Measurements from ENCODE around the gene NUP210.

Gene NUP210

DNA sequence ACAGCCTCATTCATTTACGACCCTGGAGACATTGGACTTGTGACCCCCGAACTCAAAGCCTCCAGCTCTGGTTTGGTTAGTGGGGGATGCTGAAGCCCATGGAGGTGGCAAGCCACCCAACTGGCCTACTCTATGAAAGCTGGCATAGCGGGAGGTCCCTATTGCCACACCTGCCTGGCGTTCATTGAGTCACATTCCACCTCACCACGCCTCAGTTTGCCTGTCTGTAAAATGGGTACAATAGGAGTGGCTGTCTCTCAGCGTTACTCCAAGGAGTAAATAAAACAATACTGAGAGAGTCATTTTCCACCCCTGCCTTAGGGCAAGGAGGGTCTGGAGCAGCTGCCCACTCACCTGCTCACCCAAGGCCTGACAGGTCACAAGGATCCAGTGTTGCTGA lies 60.2 kb downstream of the NUP210 start:
- H3K4me3 ChIP-seq (ENCODE audit: extremely low read depth, insufficient read depth, low read length, poor library complexity, severe bottlenecking): no peak overlapping the region
- peaks cover 5% of the 10 kb centered on the region for H3K4me1 ChIP-seq (ENCODE audit: control insufficient read depth, insufficient read depth, low read length, poor library complexity, severe bottlenecking)
- H3K27ac ChIP-seq (ENCODE audit: low read depth, low read length, severe bottlenecking): no peak overlapping the region
- WGBS, 2 experiments (ENCODE audit: insufficient coverage in 2 of 2): 92 to 96% methylated on average over 3 to 5 of the region's 6 CpGs
- no peaks in the 10 kb centered on the region for H3K9me3 ChIP-seq (ENCODE audit: control insufficient read depth, low read length)
- H3K36me3 ChIP-seq (ENCODE audit: control insufficient read depth, insufficient read depth, low read length): no peaks in the 10 kb centered on the region

GRCh38 chr3:13358643-13359042 lies 61.5 kb downstream of the NUP210 start:
- H3K9me3 ChIP-seq (ENCODE audit: control insufficient read depth, low read length): no peaks in the 10 kb centered on the region
- no peaks in the 10 kb centered on the region for H3K4me1 ChIP-seq (ENCODE audit: control insufficient read depth, insufficient read depth, low read length, poor library complexity, severe bottlenecking)
- 94 to 97% methylated on average over 7 of the region's 7 CpGs for WGBS, 2 experiments (ENCODE audit: insufficient coverage in 2 of 2)
- H3K4me3 ChIP-seq (ENCODE audit: extremely low read depth, insufficient read depth, low read length, poor library complexity, severe bottlenecking): no peak overlapping the region
- H3K27ac ChIP-seq (ENCODE audit: low read depth, low read length, severe bottlenecking): no peak overlapping the region
- no peaks in the 10 kb centered on the region for H3K36me3 ChIP-seq (ENCODE audit: control insufficient read depth, insufficient read depth, low read length)

- Histone ChIP-seq H3K9me3 (ENCODE audit: control insufficient read depth, low read length) (no peaks in the 10 kb centered on the region), H3K36me3 (ENCODE audit: control insufficient read depth, insufficient read depth, low read length) (no peaks in the 10 kb centered on the region), H3K4me1 (ENCODE audit: control insufficient read depth, insufficient read depth, low read length, poor library complexity, severe bottlenecking) (peaks cover 6% of the 10 kb centered on the region), H3K4me3 (ENCODE audit: extremely low read depth, insufficient read depth, low read length, poor library complexity, severe bottlenecking) (no peak overlapping the region), H3K27ac (ENCODE audit: low read depth, low read length, severe bottlenecking) (no peak overlapping the region)
- 89 to 93% methylated on average over 10 to 16 of the region's 18 CpGs for WGBS, 2 experiments (ENCODE audit: insufficient coverage in 2 of 2)
These were observed 62.1 kb downstream of the NUP210 start for GRCh38 chr3:13358051-13358450.

GRCh38 chr3:13357074-13357473 lies 63.0 kb downstream of the NUP210 start:
- WGBS, 2 experiments (ENCODE audit: insufficient coverage in 2 of 2): 92 to 94% methylated on average over 11 of the region's 11 CpGs
- peaks cover 16% of the 10 kb centered on the region for H3K4me1 ChIP-seq (ENCODE audit: control insufficient read depth, insufficient read depth, low read length, poor library complexity, severe bottlenecking)
- no peaks in the 10 kb centered on the region for H3K9me3 ChIP-seq (ENCODE audit: control insufficient read depth, low read length)
- H3K36me3 ChIP-seq (ENCODE audit: control insufficient read depth, insufficient read depth, low read length): no peaks in the 10 kb centered on the region
- no peak overlapping the region for H3K4me3 ChIP-seq (ENCODE audit: extremely low read depth, insufficient read depth, low read length, poor library complexity, severe bottlenecking)
- no peak overlapping the region for H3K27ac ChIP-seq (ENCODE audit: low read depth, low read length, severe bottlenecking)

DNA sequence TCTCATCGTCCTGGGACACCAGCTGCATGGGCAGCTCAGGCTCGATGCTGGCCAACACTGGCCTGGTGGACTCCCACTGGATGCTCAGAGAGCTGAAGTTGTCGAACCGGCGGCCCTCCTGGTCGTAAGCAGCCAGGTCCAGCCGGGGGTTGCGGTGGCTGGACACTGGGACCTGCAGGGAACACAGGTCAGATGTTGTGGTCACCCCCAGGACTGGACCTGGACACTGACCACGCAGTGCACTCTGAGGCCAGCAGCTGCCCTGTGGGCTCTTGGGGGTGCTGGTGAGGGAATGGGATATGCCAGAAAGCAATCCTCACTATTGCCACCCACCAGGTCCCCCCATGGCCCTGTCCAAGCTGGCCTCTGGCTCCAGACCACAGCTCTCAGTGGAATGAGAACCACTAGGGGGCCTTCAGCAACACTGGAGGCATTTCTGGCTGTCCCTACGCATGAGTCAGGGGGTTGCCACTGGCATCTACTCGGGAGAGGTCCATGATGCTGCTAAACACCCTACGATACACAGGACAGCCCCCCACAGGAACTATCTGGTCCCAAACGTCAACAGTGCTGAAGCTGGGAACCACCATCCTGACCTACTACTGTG lies 66.1 kb downstream of the NUP210 start:
- 84 to 91% methylated on average over 12 of the region's 13 CpGs for WGBS, 2 experiments (ENCODE audit: insufficient coverage in 2 of 2)
- no peaks in the 10 kb centered on the region for H3K36me3 ChIP-seq (ENCODE audit: control insufficient read depth, insufficient read depth, low read length)
- no peak overlapping the region for H3K27ac ChIP-seq (ENCODE audit: low read depth, low read length, severe bottlenecking)
- H3K4me3 ChIP-seq (ENCODE audit: extremely low read depth, insufficient read depth, low read length, poor library complexity, severe bottlenecking): no peak overlapping the region
- peaks cover 23% of the 10 kb centered on the region for H3K4me1 ChIP-seq (ENCODE audit: control insufficient read depth, insufficient read depth, low read length, poor library complexity, severe bottlenecking)
- no peaks in the 10 kb centered on the region for H3K9me3 ChIP-seq (ENCODE audit: control insufficient read depth, low read length)

GRCh38 chr3:13353506-13353905 lies 66.6 kb downstream of the NUP210 start:
- Histone ChIP-seq H3K27ac (ENCODE audit: low read depth, low read length, severe bottlenecking) (no peak overlapping the region), H3K4me3 (ENCODE audit: extremely low read depth, insufficient read depth, low read length, poor library complexity, severe bottlenecking) (no peak overlapping the region), H3K4me1 (ENCODE audit: control insufficient read depth, insufficient read depth, low read length, poor library complexity, severe bottlenecking) (peaks cover 28% of the 10 kb centered on the region), H3K36me3 (ENCODE audit: control insufficient read depth, insufficient read depth, low read length) (no peaks in the 10 kb centered on the region), H3K9me3 (ENCODE audit: control insufficient read depth, low read length) (no peaks in the 10 kb centered on the region)
- WGBS, 2 experiments (ENCODE audit: insufficient coverage in 2 of 2): 83 to 100% methylated on average over 1 of the region's 5 CpGs

DNA sequence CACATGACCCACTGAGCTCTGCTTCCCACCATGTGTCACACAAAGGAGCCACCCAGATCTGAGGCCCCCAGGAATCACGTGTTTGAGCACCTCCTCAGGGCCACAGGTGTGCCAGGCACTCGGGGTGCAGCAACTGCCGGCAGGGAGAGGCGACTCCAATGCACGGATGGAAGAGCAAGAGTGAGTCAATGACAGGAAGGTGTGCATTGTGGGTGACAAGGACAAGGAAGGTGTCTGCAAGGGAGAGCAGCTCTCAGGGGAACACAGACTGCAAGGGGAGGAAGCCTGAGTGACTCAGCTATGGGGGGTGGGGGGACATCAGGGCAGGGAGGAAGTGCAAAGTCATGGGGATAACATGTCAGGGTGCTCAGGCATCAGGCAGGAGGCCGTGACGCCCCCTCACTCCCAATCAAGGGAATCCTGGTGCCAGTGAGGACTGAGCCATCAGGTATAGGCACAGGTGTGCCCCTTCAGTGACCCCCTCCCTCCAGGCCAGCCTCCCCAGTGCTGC lies 67.4 kb downstream of the NUP210 start:
- H3K27ac ChIP-seq (ENCODE audit: low read depth, low read length, severe bottlenecking): peak overlapping the region; percentile 36
- H3K4me1 ChIP-seq (ENCODE audit: control insufficient read depth, insufficient read depth, low read length, poor library complexity, severe bottlenecking): peaks cover 36% of the 10 kb centered on the region
- WGBS, 2 experiments (ENCODE audit: insufficient coverage in 2 of 2): 78 to 96% methylated on average over 5 to 7 of the region's 7 CpGs
- H3K4me3 ChIP-seq (ENCODE audit: extremely low read depth, insufficient read depth, low read length, poor library complexity, severe bottlenecking): no peak overlapping the region
- H3K9me3 ChIP-seq (ENCODE audit: control insufficient read depth, low read length): no peaks in the 10 kb centered on the region
- H3K36me3 ChIP-seq (ENCODE audit: control insufficient read depth, insufficient read depth, low read length): no peaks in the 10 kb centered on the region

GRCh38 chr3:13349823-13350222 lies 70.3 kb downstream of the NUP210 start:
- Histone ChIP-seq H3K4me3 (ENCODE audit: extremely low read depth, insufficient read depth, low read length, poor library complexity, severe bottlenecking) (no peak overlapping the region), H3K4me1 (ENCODE audit: control insufficient read depth, insufficient read depth, low read length, poor library complexity, severe bottlenecking) (peaks cover 55% of the 10 kb centered on the region), H3K27ac (ENCODE audit: low read depth, low read length, severe bottlenecking) (no peak overlapping the region), H3K9me3 (ENCODE audit: control insufficient read depth, low read length) (no peaks in the 10 kb centered on the region), H3K36me3 (ENCODE audit: control insufficient read depth, insufficient read depth, low read length) (no peaks in the 10 kb centered on the region)
- WGBS, 2 experiments (ENCODE audit: insufficient coverage in 2 of 2): 40 to 58% methylated on average over 2 to 3 of the region's 3 CpGs

DNA sequence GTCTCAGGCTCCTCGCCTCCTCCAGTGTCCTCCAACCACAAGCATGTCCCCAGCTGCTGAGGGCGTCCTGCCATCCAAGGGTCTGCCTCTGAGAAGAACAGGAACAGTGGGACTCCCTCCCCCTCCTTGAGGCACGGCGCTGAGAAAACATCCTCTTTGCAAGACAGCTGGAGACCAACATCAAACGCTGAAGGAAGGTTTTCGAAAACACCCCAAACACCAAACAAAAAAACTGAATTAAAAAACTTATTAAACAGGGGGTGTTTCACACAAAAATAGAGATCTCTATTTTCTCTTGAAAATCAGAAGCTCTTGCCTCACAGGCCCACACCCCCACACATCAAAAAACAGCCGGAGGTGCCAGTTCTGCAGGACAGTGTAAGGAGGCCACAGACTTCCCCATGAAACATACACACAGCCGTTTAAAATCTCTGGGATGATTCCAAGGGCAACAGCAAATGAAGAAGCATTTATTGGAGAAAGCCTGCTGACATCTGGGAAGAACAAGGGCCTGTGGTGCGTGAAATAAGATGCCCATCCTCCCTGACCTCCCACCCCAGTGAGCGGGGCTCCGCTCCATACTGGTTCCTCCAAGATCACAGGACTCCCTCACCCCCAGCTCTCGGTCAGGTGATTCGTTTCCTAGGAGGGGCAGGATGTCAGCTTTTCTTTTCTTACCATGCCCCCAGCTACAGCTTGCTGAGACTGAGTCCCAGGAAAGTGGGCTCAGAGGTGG lies 71.3 kb downstream of the NUP210 start:
- Histone ChIP-seq H3K9me3 (ENCODE audit: control insufficient read depth, low read length) (no peaks in the 10 kb centered on the region), H3K27ac (ENCODE audit: low read depth, low read length, severe bottlenecking) (no peak overlapping the region), H3K36me3 (ENCODE audit: control insufficient read depth, insufficient read depth, low read length) (no peaks in the 10 kb centered on the region), H3K4me3 (ENCODE audit: extremely low read depth, insufficient read depth, low read length, poor library complexity, severe bottlenecking) (no peak overlapping the region), H3K4me1 (ENCODE audit: control insufficient read depth, insufficient read depth, low read length, poor library complexity, severe bottlenecking) (peaks cover 55% of the 10 kb centered on the region)
- WGBS, 2 experiments (ENCODE audit: insufficient coverage in 2 of 2): 42 to 55% methylated on average over 4 of the region's 13 CpGs

- Histone ChIP-seq H3K36me3 (ENCODE audit: control insufficient read depth, insufficient read depth, low read length) (no peaks in the 10 kb centered on the region), H3K9me3 (ENCODE audit: control insufficient read depth, low read length) (no peaks in the 10 kb centered on the region), H3K4me1 (ENCODE audit: control insufficient read depth, insufficient read depth, low read length, poor library complexity, severe bottlenecking) (peaks cover 50% of the 10 kb centered on the region), H3K4me3 (ENCODE audit: extremely low read depth, insufficient read depth, low read length, poor library complexity, severe bottlenecking) (no peak overlapping the region), H3K27ac (ENCODE audit: low read depth, low read length, severe bottlenecking) (peak overlapping the region; percentile 79)
- WGBS, 2 experiments (ENCODE audit: insufficient coverage in 2 of 2): no CpG with 5 or more reads among the region's 3 CpGs
These were observed 72.0 kb downstream of the NUP210 start for GRCh38 chr3:13348100-13348499.

DNA sequence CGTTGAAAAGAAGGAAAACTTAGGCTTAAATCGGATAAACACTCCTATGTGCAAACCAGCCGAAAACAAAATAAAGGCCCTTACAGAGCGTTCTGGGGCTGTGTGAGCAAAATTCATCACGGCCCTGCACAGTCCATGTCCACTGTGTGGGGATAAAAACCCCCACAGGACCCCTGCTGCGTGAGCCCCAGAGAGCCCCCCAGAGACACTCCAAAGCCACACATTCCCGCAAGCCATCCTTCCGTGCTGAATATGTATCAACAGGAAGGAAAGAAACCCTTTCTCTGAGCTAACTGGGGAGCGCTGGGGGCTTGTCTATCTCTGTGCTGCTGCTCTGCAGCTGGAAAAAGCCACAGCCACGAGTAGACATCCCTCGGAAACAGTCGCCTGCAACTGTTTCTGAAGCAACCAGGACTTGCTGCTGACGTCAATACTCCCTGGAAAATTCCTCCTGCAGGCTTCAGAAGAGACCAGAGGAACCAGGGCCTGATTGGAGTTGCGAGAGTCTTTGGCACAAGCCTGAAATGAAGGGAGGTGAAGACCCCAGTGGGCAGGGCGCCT lies 72.7 kb downstream of the NUP210 start:
- Histone ChIP-seq H3K4me3 (ENCODE audit: extremely low read depth, insufficient read depth, low read length, poor library complexity, severe bottlenecking) (no peak overlapping the region), H3K36me3 (ENCODE audit: control insufficient read depth, insufficient read depth, low read length) (no peaks in the 10 kb centered on the region), H3K4me1 (ENCODE audit: control insufficient read depth, insufficient read depth, low read length, poor library complexity, severe bottlenecking) (peaks cover 43% of the 10 kb centered on the region), H3K27ac (ENCODE audit: low read depth, low read length, severe bottlenecking) (peak overlapping the region; percentile 79), H3K9me3 (ENCODE audit: control insufficient read depth, low read length) (peaks cover 2% of the 10 kb centered on the region)
- WGBS, 2 experiments (ENCODE audit: insufficient coverage in 2 of 2): 28 to 42% methylated on average over 12 to 15 of the region's 15 CpGs

Data from mesodermal cell (in vitro differentiated cells).